Measurements from ENCODE around the gene SAMD13. TPM values are rescaled to one million over a fixed set of nuclear protein-coding genes. Genes with fewer than 3 reads are reported as not detected.

The SAMD13 gene, protein sequence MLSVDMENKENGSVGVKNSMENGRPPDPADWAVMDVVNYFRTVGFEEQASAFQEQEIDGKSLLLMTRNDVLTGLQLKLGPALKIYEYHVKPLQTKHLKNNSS
- 10 to 100 TPM in 2 of 3 donors, 1 to 10 TPM in 1; 6.8 to 35.9 (median 21.0) TPM for total RNA-seq
- long read RNA-seq, donor 1, partial matches to known transcripts = 1 of 4 reads
- long read RNA-seq, donor 1, other reads (novel, unspliced or antisense) = 1 of 4 reads
- long read RNA-seq, donor 2, partial matches to known transcripts = 8 of 13 reads
- long read RNA-seq, donor 2, other reads (novel, unspliced or antisense) = 0 of 13 reads

GRCh38 chr1:84301004-84301784 is at the start of gene SAMD13:
Gene SAMD13, plus strand, starts transcription at chr1:84301708. Its CDS starts 1,527 bp downstream, at chr1:84303235.
- no peaks in the 10 kb centered on the region for H3K36me3 ChIP-seq (ENCODE audit: low read depth)
- no peaks in the 10 kb centered on the region for H3K9me3 ChIP-seq
- intact Hi-C loops (cut with DNase I, micrococcal nuclease) = loop anchor here in 1 of 2 donors (5.0 to 10.0 kb wide), 2 partner anchors 34 to 156 kb away; partner anchors contain the start of gene PRKACB
- TF ChIP-seq CTCF (IDR thresholded peaks at IDR 0.05) = no peak
- peaks cover 22% of the 10 kb centered on the region for H3K4me1 ChIP-seq (ENCODE audit: low read depth)
- peak; percentile 52 for ATAC-seq
- H3K4me3 ChIP-seq = no peak within 1 kb of the TSS
- peak in 2 of 3 donors; percentile 36 to 99 for DNase-seq

DNA sequence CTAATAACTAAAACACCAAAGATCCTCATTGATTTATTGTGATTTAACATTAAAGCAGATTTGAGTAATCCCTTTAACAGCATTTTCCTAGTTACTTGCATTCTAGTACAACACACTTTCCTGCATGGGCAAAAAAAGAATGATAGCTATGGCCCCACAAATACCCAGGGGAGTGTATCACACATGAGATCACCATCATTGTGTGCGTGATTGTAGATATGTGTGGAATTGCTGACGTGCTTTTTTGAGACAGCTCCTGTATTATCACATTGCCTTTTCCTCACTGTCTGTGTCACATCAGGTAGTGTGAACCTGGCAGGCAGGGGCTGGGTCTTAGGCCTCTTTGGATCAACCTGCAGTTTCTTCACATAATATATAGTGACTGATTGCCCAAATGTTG is 48.5 kb upstream of the SAMD13 start:
- DNase-seq (no peak), ATAC-seq (no peak)
- TF ChIP-seq CTCF (IDR thresholded peaks at IDR 0.05) = no peak
- intact Hi-C loops (cut with DNase I, micrococcal nuclease) = no loop called here
- no peaks in the 10 kb centered on the region for H3K36me3 ChIP-seq (ENCODE audit: low read depth)
- peaks cover 5% of the 10 kb centered on the region for H3K9me3 ChIP-seq
- H3K4me1 ChIP-seq (ENCODE audit: low read depth) = peaks cover 14% of the 10 kb centered on the region
- no peak overlapping the region for H3K4me3 ChIP-seq

- H3K4me1 ChIP-seq (ENCODE audit: low read depth) = peaks cover 14% of the 10 kb centered on the region
- no peak for TF ChIP-seq CTCF (IDR thresholded peaks at IDR 0.05)
- peak in 2 of 3 donors; percentile 43 to 57 for DNase-seq
- peaks cover 5% of the 10 kb centered on the region for H3K9me3 ChIP-seq
- H3K4me3 ChIP-seq = no peak overlapping the region
- peak; percentile 95 for ATAC-seq
- intact Hi-C loops (cut with DNase I, micrococcal nuclease) = no loop called here
- no peaks in the 10 kb centered on the region for H3K36me3 ChIP-seq (ENCODE audit: low read depth)
Measured at GRCh38 chr1:84253891-84254290, 47.6 kb upstream of the SAMD13 start.

DNA sequence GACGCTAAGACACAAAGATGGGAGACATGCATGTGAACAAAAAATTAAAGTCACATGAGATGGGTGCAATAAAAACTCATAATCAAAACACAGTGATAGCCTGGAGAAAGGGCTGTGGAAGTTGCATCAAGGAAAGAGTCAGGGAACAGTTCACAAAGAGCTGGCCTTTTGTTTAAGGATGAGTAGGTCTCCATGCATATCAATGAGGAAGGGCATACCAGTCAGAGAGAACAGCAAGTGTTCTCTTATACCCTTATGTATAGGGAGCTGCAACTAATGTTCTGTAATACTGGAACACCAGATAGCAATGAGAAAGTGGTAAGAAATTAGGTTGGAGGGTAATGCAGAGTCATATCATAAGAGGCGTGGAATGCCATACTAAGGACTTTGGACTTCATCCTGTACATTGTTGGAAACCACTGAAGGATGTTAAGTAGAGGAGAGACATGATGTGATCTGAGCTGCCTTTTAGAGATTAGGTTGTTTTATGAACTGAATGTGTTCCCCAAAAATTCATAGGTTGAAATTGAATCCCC is 46.7 kb upstream of the SAMD13 start:
- intact Hi-C loops (cut with DNase I, micrococcal nuclease) = no loop called here
- DNase-seq (no peak), ATAC-seq (peak; percentile 73)
- Histone ChIP-seq H3K4me1 (ENCODE audit: low read depth) (peaks cover 14% of the 10 kb centered on the region), H3K36me3 (ENCODE audit: low read depth) (no peaks in the 10 kb centered on the region), H3K9me3 (peaks cover 5% of the 10 kb centered on the region), H3K4me3 (no peak overlapping the region)
- no peak for TF ChIP-seq CTCF (IDR thresholded peaks at IDR 0.05)

GRCh38 chr1:84255582-84255981 is 45.9 kb upstream of the SAMD13 start:
- Histone ChIP-seq H3K36me3 (ENCODE audit: low read depth) (no peaks in the 10 kb centered on the region), H3K4me3 (no peak overlapping the region), H3K9me3 (peaks cover 2% of the 10 kb centered on the region), H3K4me1 (ENCODE audit: low read depth) (peaks cover 21% of the 10 kb centered on the region)
- DNase-seq (no peak), ATAC-seq (no peak)
- intact Hi-C loops (cut with DNase I, micrococcal nuclease) = no loop called here
- TF ChIP-seq CTCF (IDR thresholded peaks at IDR 0.05) = no peak

Measured in mucosa of descending colon (tissue), 3 donors.